Nephron (organoid): ENCODE results near the gene ZSCAN25.
A peak's percentile ranks its signal among the peaks of the same experiment; 100 is the strongest.
"Not testable (repeated sequence)": the region's sequence is repeated elsewhere in the genome, so short reads cannot be mapped to it uniquely, and the experiment has no call there.

Experiments used
- H3K27ac Mint-ChIP-seq, 3 experiments: 2 replicates each; pipeline ENCODE4 v1.8.0; 2020; ENCODE audit warnings: mixed read lengths in 3 of 3, mild to moderate bottlenecking in 2 of 3, moderate library complexity in 1 of 3
- H3K27me3 Mint-ChIP-seq: 2 replicates; pipeline ENCODE4 v1.8.0; 2021; ENCODE audit warnings: low read depth, mild to moderate bottlenecking, moderate library complexity, mixed read lengths
- H3K36me3 Mint-ChIP-seq: 2 replicates; pipeline ENCODE4 v1.8.0; 2020; ENCODE audit warnings: low read depth, mixed read lengths
- H3K4me1 Mint-ChIP-seq: 2 replicates; pipeline ENCODE4 v1.8.0; 2020; ENCODE audit warnings: mixed read lengths
- H3K4me3 Mint-ChIP-seq, 3 experiments: 2 replicates each; pipeline ENCODE4 v1.8.0; 2020; ENCODE audit warnings: mild to moderate bottlenecking in 3 of 3, mixed read lengths in 3 of 3, moderate library complexity in 2 of 3
- H3K9me3 Mint-ChIP-seq: 2 replicates; pipeline ENCODE4 v1.8.0; 2020; ENCODE audit warnings: mixed read lengths
- CTCF ChIP-seq, 3 experiments: fragments of 200-600 bp; sonication (generic); IDR thresholded peaks; one replicate each; pipeline ENCODE4 v1.5.0; 2021; ENCODE audit warnings: antibody characterized with exemption in 3 of 3; ENCODE audit not compliant: unreplicated experiment in 3 of 3

Gene ZSCAN25

GRCh38 chr7:99616359-99617191 is at the start of gene ZSCAN25:
ZSCAN25 (plus strand) TSS chr7:99616946; CDS start chr7:99619607, 2,661 bp downstream.
- peak within 1 kb of the TSS; percentile 93 to 100 (median 97) for H3K4me3 Mint-ChIP-seq
- peak within 1 kb of the TSS; percentile 82 to 98 (median 96) for H3K27ac Mint-ChIP-seq
- peaks cover 32% of the 10 kb centered on the region for H3K4me1 Mint-ChIP-seq
- peaks cover 30% of the 10 kb centered on the region for H3K36me3 Mint-ChIP-seq
- peak; percentile 24 to 52 (median 35) for TF ChIP-seq CTCF (IDR thresholded peaks at IDR 0.05; ENCODE audit: unreplicated experiment in 3 of 3)
- H3K9me3 Mint-ChIP-seq, result no peaks in the 10 kb centered on the region
- no peaks in the 10 kb centered on the region for H3K27me3 Mint-ChIP-seq

DNA sequence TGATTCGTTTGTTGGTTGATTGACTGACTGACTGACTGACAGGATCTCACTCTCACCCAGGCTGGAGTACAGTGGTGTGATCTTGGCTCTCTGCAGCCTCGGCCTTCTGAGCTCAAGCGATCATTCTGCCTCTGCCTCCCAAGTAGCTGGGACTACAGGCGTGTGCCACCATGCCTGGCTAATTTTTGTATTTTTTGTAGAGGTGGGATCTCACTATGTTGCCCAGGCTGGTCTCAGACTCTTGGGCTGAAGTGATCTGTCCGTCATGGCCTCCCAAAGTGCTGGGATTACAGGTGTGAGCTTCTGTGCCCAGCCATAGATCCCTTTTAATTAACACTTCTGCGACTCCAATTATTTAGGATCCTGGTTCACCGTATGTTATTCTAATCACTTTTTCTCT is 48.0 kb upstream of the ZSCAN25 start:
- H3K4me1 Mint-ChIP-seq, H3K9me3 Mint-ChIP-seq: not testable (repeated sequence)

DNA sequence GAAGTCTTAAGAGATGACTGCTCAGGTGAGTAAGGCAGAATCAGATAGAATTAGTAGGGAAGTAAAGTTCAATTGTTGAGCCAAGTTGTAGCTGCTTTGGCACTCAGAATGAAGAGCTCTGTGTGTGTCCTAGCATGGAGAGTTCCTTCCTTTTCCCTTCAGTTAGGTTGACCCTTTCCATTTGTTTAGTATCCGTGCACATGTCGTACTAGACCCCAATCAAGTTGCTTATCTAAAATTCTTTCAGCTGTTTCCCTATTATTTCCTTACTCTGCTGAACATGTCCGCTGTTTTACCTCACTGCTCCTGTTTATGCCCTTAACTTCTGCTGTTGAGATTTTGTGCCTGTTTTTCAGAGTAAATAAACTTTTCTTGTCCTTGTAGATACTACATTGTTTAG is 45.0 kb upstream of the ZSCAN25 start:
- Mint-ChIP-seq H3K36me3 (peaks cover 54% of the 10 kb centered on the region), H3K27me3 (no peaks in the 10 kb centered on the region), H3K27ac (no peak overlapping the region), H3K4me1 (no peaks in the 10 kb centered on the region), H3K9me3 (no peaks in the 10 kb centered on the region), H3K4me3 (no peak overlapping the region)
- no peak for TF ChIP-seq CTCF (IDR thresholded peaks at IDR 0.05; ENCODE audit: unreplicated experiment in 3 of 3)

More for the DNA sequence above, 48.0 kb upstream of the ZSCAN25 start:
- not testable (repeated sequence) for H3K27ac Mint-ChIP-seq, H3K27me3 Mint-ChIP-seq, H3K4me3 Mint-ChIP-seq
- H3K36me3 Mint-ChIP-seq, result peaks cover 69% of the 10 kb centered on the region

- Mint-ChIP-seq H3K27me3 (no peaks in the 10 kb centered on the region), H3K9me3 (no peaks in the 10 kb centered on the region), H3K4me1 (no peaks in the 10 kb centered on the region), H3K36me3 (peaks cover 54% of the 10 kb centered on the region), H3K27ac (no peak overlapping the region), H3K4me3 (no peak overlapping the region)
- TF ChIP-seq CTCF (IDR thresholded peaks at IDR 0.05; ENCODE audit: unreplicated experiment in 3 of 3), result no peak
Measured at GRCh38 chr7:99573257-99573656, 43.5 kb upstream of the ZSCAN25 start.

- no peak for TF ChIP-seq CTCF (IDR thresholded peaks at IDR 0.05; ENCODE audit: unreplicated experiment in 3 of 3)
- Mint-ChIP-seq H3K4me1 (no peaks in the 10 kb centered on the region), H3K27ac (no peak overlapping the region), H3K27me3 (no peaks in the 10 kb centered on the region), H3K4me3 (no peak overlapping the region), H3K36me3 (peaks cover 31% of the 10 kb centered on the region), H3K9me3 (no peaks in the 10 kb centered on the region)
Measured at GRCh38 chr7:99576251-99576650, 40.5 kb upstream of the ZSCAN25 start.

DNA sequence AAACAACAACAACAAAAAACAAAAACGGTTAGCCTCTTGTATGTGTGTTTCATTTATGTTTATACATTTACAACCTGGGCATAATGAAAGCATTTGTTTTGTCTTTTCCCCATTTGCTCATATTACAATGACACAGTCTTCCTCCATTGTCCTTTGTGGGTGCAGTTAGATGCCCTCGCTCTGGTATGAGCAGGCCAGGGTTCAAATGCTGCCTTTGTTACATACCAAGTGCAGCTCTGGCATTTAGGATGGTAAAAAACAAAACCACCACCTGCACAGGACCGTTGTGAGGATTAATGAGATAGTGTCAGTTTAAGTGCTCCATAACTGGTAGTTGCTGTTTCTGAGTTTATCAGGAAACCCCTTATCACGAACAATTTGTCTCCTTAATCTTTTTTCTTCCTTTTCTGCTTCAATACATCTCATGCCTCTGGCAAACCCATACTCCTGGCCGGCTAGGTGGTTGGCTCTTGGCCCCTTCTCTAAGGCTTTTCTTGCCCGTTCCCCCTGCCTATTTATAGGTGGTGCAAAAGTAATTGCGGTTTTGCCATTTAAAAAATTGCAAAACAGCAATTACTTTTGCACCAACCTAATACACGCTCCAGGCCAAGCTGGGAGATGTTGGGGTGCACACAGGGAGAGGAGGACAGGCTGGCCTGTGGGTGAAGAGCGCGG is 37.3 kb upstream of the ZSCAN25 start:
- H3K27ac Mint-ChIP-seq, result no peak overlapping the region
- no peak for TF ChIP-seq CTCF (IDR thresholded peaks at IDR 0.05; ENCODE audit: unreplicated experiment in 3 of 3)
- peaks cover 9% of the 10 kb centered on the region for H3K27me3 Mint-ChIP-seq
- peak overlapping the region; percentile 93 to 95 (median 93) for H3K4me3 Mint-ChIP-seq
- H3K9me3 Mint-ChIP-seq, result no peaks in the 10 kb centered on the region
- H3K36me3 Mint-ChIP-seq, result peaks cover 5% of the 10 kb centered on the region
- no peaks in the 10 kb centered on the region for H3K4me1 Mint-ChIP-seq
